Type B pancreatic cell (in vitro differentiated cells): ENCODE measurements around the gene SPEN. TPM values are rescaled to one million over a fixed set of nuclear protein-coding genes. Genes with fewer than 3 reads are reported as not detected.
A peak's percentile ranks its signal among the peaks of the same experiment; 100 is the strongest.
"Not testable (repeated sequence)": the region's sequence is repeated elsewhere in the genome, so short reads cannot be mapped to it uniquely, and the experiment has no call there.

Experiments used
- DNase-seq: peaks from one replicate; pipeline ENCODE4 v3.0.0; 2021; ENCODE audit warnings: mixed read lengths; ENCODE audit not compliant: unreplicated experiment; ENCODE audit errors: extremely low spot score
- H3K27ac Mint-ChIP-seq: 2 replicates; pipeline ENCODE4 v1.8.0; 2021; ENCODE audit warnings: mild to moderate bottlenecking, mixed read lengths
- H3K27me3 Mint-ChIP-seq: 2 replicates; pipeline ENCODE4 v1.8.0; 2021; ENCODE audit warnings: mixed read lengths
- H3K36me3 Mint-ChIP-seq: 2 replicates; pipeline ENCODE4 v1.8.0; 2021; ENCODE audit warnings: mixed read lengths
- H3K4me1 Mint-ChIP-seq: one replicate; pipeline ENCODE4 v1.8.0; 2021; ENCODE audit warnings: mixed read lengths; ENCODE audit not compliant: unreplicated experiment
- H3K4me3 Mint-ChIP-seq: 2 replicates; pipeline ENCODE4 v1.8.0; 2021; ENCODE audit warnings: mild to moderate bottlenecking, mixed read lengths
- H3K9me3 Mint-ChIP-seq: 2 replicates; pipeline ENCODE4 v1.8.0; 2021; ENCODE audit warnings: mixed read lengths
- total RNA-seq: library from RNA; stranded (reverse); gene quantifications from 2 replicates; pipeline ENCODE4 v1.2.1, GENCODE V29; 2021; ENCODE audit warnings: low replicate concordance
- TF ChIP-seq, protein P1 (sequence below): fragments of 200-600 bp; sonication (generic); conservative IDR thresholded peaks from 2 replicates; pipeline ENCODE4 v1.5.0; 2021; ENCODE audit warnings: antibody characterized with exemption, mild to moderate bottlenecking

SPEN gene
- total RNA-seq, 1 donor from 2014 or later, result 66.5 TPM

DNA sequence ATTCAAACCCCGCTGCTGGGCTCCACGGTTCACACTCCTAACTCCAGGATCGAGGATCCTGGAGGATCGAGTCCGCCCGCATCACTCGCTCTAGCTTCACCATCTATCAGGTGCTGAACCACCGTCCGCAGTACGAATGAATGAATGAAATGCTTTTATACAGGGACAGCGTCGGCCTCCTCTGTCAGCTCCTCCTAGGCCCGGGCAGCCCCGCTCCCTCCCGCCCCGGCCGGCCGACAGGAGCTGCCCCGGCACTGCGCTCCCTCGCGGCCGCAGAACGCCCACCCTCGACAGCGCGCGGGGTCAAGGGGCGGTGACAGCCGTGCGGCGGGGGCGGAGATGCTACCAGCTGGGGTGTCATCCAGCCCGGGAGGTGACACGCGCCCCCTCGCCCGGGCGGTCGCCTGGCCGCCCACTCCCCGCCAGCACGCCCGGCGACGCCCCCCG lies 127.9 kb downstream of the SPEN start:
- no peak for DNase-seq
- H3K27ac Mint-ChIP-seq, result peak overlapping the region; percentile 70
- H3K9me3 Mint-ChIP-seq, result no peaks in the 10 kb centered on the region
- peak overlapping the region; percentile 91 for H3K4me3 Mint-ChIP-seq
- H3K36me3 Mint-ChIP-seq, result peaks cover 5% of the 10 kb centered on the region
- peaks cover 20% of the 10 kb centered on the region for H3K4me1 Mint-ChIP-seq
- H3K27me3 Mint-ChIP-seq, result no peaks in the 10 kb centered on the region
- TF ChIP-seq, protein P1, sequence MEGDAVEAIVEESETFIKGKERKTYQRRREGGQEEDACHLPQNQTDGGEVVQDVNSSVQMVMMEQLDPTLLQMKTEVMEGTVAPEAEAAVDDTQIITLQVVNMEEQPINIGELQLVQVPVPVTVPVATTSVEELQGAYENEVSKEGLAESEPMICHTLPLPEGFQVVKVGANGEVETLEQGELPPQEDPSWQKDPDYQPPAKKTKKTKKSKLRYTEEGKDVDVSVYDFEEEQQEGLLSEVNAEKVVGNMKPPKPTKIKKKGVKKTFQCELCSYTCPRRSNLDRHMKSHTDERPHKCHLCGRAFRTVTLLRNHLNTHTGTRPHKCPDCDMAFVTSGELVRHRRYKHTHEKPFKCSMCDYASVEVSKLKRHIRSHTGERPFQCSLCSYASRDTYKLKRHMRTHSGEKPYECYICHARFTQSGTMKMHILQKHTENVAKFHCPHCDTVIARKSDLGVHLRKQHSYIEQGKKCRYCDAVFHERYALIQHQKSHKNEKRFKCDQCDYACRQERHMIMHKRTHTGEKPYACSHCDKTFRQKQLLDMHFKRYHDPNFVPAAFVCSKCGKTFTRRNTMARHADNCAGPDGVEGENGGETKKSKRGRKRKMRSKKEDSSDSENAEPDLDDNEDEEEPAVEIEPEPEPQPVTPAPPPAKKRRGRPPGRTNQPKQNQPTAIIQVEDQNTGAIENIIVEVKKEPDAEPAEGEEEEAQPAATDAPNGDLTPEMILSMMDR, result peak; percentile 51

DNA sequence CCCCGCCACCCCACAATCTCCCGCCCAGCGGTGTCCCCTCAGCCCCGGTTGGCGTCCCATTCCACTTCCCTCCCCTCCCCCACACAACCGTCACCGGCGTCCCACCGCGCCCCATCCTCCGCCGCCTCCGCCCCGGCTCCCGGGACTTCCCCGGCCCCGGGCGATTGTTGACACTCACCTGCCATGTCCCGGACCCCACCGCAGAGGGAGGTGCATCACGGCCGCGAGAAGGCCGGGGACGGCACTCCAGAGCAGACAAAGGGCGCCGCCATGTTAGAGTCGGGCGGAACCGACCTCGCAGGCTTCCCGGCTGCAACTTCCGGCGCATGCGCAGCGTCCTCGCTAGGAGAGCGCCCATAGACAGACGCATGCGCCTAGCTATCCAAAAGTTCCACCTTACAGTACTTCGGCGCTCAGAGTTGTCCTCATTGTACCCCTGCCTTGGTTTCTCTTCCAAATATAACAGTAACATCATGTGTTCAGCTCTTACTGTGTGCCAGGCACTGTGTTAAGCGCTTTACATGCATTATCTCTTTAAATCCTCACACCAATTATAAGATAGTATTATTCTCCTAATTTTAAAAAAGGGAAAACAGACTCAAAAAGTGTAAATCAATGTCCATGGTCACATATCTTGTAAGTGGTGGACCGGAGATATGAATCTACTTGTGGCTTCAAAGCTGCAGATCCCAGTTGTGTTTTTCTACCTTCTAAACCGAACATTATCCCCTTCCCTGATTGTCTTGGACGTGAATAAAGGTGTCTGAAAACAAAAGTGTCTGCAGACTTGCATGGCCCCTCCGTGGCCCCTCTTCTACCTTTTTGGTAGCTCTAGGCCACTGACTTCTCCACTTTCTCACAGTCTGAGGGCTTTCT lies 128.5 kb downstream of the SPEN start, which contains the start of gene ZBTB17:
Gene ZBTB17 (minus strand): TSS at position 297 of the 876 bp plus-strand sequence. CDS start 27,606 bp downstream, outside the sequence.
- H3K27ac Mint-ChIP-seq, result peak within 1 kb of the TSS; percentile 83
- peak; percentile 94 for DNase-seq
- peaks cover 20% of the 10 kb centered on the region for H3K4me1 Mint-ChIP-seq
- peak within 1 kb of the TSS; percentile 91 for H3K4me3 Mint-ChIP-seq
- H3K9me3 Mint-ChIP-seq, result no peaks in the 10 kb centered on the region
- TF ChIP-seq, protein P1, result no peak
- peaks cover 5% of the 10 kb centered on the region for H3K36me3 Mint-ChIP-seq
- H3K27me3 Mint-ChIP-seq, result no peaks in the 10 kb centered on the region

DNA sequence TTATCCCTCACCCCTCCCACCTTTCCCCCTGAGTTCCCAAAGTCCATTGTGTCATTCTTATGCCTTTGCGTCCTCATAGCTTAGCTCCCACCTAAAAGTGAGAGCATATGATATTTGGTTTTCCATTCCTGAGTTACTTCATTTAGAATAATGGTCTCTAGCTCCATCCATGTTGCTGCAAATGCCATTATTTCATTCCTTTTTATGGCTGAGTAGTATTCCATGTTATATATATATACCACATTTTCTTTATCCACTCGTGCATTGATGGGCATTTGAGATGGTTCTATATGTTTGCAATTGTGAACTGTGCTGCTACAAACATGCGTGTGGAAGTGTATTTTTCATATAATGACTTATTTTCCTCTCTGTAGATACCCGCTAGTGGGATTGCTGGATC lies 130.4 kb downstream of the SPEN start:
- not testable (repeated sequence) for DNase-seq, H3K27me3 Mint-ChIP-seq, H3K27ac Mint-ChIP-seq, H3K9me3 Mint-ChIP-seq, H3K36me3 Mint-ChIP-seq
- Mint-ChIP-seq H3K4me1 (peaks cover 20% of the 10 kb centered on the region), H3K4me3 (peak overlapping the region; percentile 34)

DNA sequence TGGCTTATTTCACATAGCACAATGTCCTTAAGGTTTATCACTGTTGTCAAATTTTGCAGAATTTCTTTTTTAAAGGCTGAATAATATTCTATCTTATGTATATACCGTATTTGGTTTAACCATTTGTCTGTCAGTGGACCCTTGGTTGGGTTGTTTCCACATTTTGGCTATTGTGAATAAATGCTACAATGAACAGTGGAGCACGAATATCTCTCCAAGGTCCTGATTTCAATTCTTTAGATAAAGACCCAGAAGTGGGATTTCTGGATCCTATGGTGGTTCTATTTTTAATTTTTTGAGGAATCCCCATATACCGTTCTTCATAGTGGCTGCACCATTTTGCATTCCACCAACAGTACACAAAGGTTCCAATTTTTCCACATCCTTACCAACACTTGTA lies 134.2 kb downstream of the SPEN start:
- Mint-ChIP-seq H3K4me1 (peaks cover under 1% of the 10 kb centered on the region), H3K9me3 (peaks cover 5% of the 10 kb centered on the region), H3K36me3 (no peaks in the 10 kb centered on the region), H3K4me3 (no peak overlapping the region), H3K27me3 (peaks cover 6% of the 10 kb centered on the region), H3K27ac (no peak overlapping the region)
- TF ChIP-seq, protein P1, result no peak
- no peak for DNase-seq

DNA sequence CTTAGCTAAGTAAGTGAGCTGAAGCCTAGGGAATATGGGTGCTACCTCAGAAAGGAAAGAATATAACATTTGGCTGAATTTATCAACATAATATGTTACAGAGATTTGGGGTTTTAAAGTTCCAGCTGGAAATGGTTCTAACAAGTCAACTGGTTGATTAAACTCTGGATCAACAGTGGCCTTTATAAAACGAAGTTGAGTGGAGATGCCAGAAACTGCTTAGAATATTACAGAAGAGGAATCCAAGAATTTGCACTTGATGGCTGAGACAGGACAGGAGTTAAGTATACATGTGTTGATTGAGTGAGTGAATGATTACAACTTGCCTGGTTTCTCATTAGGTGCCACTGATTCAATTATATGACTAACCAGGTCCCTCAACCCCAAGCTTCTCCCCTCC lies 135.8 kb downstream of the SPEN start:
- Mint-ChIP-seq H3K4me3 (no peak overlapping the region), H3K27ac (no peak overlapping the region), H3K36me3 (no peaks in the 10 kb centered on the region), H3K4me1 (no peaks in the 10 kb centered on the region), H3K9me3 (peaks cover 5% of the 10 kb centered on the region), H3K27me3 (peaks cover 6% of the 10 kb centered on the region)
- TF ChIP-seq, protein P1, result no peak
- no peak for DNase-seq

DNA sequence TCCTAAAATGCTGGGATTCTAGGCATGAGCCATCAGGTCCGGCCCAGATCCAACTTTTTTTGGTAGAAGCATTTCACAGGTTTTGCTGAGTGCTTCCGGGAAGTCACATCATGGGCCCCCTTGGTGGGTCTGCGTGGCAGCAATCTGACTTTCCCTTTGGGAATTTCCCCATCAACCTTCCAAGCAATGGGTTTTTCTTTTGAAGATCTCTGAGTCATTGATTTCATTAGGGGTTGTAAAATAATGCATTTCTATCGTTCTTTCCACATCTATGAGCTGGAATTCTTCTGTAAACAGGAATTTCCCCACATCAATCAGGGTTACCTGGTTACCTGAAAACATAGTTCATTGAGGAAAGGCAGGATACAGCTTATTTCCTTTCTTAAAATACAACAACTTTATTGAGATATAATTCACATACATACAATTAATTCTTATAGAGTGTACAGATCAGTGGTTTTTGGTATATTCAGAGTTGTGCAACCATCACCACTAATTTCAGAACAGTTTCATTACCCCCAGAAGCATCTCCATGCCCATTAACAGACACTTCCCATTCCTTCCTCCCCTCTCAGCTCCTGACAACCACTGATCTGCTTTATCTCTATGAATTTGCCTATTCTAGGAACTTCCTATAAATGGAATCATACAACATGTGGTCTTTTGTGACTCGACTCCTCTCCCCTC lies 138.2 kb downstream of the SPEN start:
- Mint-ChIP-seq H3K4me3 (no peak overlapping the region), H3K9me3 (peaks cover 5% of the 10 kb centered on the region), H3K27ac (no peak overlapping the region), H3K36me3 (no peaks in the 10 kb centered on the region), H3K4me1 (no peaks in the 10 kb centered on the region), H3K27me3 (peaks cover 6% of the 10 kb centered on the region)
- TF ChIP-seq, protein P1, result no peak
- DNase-seq, result no peak
